IPS DF 6.9 (cell line): ENCODE measurements around the gene TRAF2.

Source experiments
- DNase-seq: peaks from one replicate; pipeline ENCODE4 v3.0.0-alpha.2; 2013; ENCODE audit warnings: low read depth, low spot score
- H3K27ac ChIP-seq: one replicate; pipeline ENCODE4 v1.5.1; 2013; ENCODE audit warnings: low read length, control low read depth
- H3K27me3 ChIP-seq: 2 replicates; pipeline ENCODE4 v1.6.1; 2013; ENCODE audit warnings: mild to moderate bottlenecking, low read length; ENCODE audit not compliant: control insufficient read depth, insufficient read depth
- H3K36me3 ChIP-seq: 2 replicates; pipeline ENCODE4 v1.6.1; 2013; ENCODE audit warnings: low read length; ENCODE audit not compliant: control insufficient read depth, insufficient read depth
- H3K4me1 ChIP-seq: 2 replicates; pipeline ENCODE4 v1.6.1; 2013; ENCODE audit warnings: low read length; ENCODE audit not compliant: control insufficient read depth, insufficient read depth
- H3K4me3 ChIP-seq: 2 replicates; pipeline ENCODE4 v1.5.1; 2013; ENCODE audit warnings: mild to moderate bottlenecking, low read length
- H3K9me3 ChIP-seq: 2 replicates; pipeline ENCODE4 v1.6.1; 2013; ENCODE audit warnings: low read length, inconsistent platforms; ENCODE audit not compliant: control insufficient read depth, insufficient read depth
- WGBS: extraction: QIAGEN DNeasy Blood & Tissue Kit; methylation state at CpG from one replicate; pipeline ENCODE4 v1.1.7; 2013; ENCODE audit warnings: mixed read lengths, missing lambda C conversion rate; ENCODE audit not compliant: insufficient read length, insufficient coverage; 5-methylcytosine and 5-hydroxymethylcytosine counted together

TRAF2 gene

DNA sequence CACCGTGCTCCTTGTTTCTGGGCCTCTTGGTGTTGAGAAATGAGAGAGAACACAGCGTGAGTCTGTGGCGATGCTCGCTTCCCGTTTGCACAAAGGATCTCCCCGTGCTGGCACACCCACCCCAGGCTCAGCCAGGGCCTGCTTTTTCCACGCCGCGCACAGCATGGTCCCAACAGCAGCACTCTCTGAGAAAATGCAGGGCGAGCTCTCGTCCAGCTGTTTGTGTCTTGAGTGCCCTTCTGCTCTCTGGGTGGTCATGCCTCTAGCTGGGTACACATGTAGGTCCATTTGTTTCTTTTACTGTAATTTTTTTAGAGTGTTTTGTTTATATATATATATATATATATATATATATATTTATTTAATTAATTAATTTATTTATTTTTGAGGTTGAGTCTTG is 31.6 kb downstream of the TRAF2 start:
- no peak overlapping the region for H3K27ac ChIP-seq
- no peaks in the 10 kb centered on the region for H3K4me1 ChIP-seq
- no peaks in the 10 kb centered on the region for H3K9me3 ChIP-seq
- DNase-seq, result no peak
- H3K27me3 ChIP-seq, result no peaks in the 10 kb centered on the region
- H3K36me3 ChIP-seq, result peaks cover 43% of the 10 kb centered on the region
- no peak overlapping the region for H3K4me3 ChIP-seq
- WGBS, result no CpG with 5 or more reads among the region's 11 CpGs

DNA sequence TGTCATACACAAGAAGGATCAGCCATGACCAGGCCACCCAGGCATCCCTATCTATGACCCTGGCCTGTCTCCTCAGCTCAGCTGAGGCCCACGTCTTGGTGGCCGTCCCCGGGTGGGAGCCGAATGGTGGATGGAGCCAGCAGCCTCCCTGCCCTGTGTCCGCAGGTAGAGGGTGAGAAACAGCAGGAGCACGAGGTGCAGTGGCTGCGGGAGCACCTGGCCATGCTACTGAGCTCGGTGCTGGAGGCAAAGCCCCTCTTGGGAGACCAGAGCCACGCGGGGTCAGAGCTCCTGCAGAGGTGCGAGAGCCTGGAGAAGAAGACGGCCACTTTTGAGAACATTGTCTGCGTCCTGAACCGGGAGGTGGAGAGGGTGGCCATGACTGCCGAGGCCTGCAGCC is 33.8 kb downstream of the TRAF2 start:
- Histone ChIP-seq H3K4me3 (no peak overlapping the region), H3K27ac (no peak overlapping the region), H3K36me3 (peaks cover 41% of the 10 kb centered on the region), H3K27me3 (no peaks in the 10 kb centered on the region), H3K9me3 (no peaks in the 10 kb centered on the region), H3K4me1 (no peaks in the 10 kb centered on the region)
- no peak for DNase-seq
- WGBS, result no CpG with 5 or more reads among the region's 15 CpGs

DNA sequence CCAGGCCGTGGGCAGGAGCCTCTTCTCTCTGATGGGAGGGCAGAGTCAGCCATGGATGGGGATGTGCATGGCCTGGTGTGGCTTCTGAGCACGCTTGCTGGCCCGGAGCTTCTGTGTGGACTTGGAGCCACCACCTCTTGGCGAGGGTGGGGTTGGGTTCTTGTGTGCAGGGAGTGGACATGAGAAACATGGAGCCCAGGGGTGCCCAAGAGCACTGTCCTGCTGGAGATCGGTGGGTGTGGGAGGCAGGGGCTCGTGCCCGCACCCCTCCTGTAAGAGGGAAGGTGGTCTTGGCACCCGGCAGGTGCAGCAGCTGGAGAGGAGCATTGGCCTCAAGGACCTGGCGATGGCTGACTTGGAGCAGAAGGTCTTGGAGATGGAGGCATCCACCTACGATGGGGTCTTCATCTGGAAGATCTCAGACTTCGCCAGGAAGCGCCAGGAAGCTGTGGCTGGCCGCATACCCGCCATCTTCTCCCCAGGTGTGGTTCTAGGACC is 34.5 kb downstream of the TRAF2 start:
- H3K36me3 ChIP-seq, result peaks cover 43% of the 10 kb centered on the region
- no CpG with 5 or more reads among the region's 14 CpGs for WGBS
- DNase-seq, result no peak
- no peaks in the 10 kb centered on the region for H3K4me1 ChIP-seq
- H3K27me3 ChIP-seq, result no peaks in the 10 kb centered on the region
- H3K27ac ChIP-seq, result no peak overlapping the region
- no peaks in the 10 kb centered on the region for H3K9me3 ChIP-seq
- H3K4me3 ChIP-seq, result no peak overlapping the region

DNA sequence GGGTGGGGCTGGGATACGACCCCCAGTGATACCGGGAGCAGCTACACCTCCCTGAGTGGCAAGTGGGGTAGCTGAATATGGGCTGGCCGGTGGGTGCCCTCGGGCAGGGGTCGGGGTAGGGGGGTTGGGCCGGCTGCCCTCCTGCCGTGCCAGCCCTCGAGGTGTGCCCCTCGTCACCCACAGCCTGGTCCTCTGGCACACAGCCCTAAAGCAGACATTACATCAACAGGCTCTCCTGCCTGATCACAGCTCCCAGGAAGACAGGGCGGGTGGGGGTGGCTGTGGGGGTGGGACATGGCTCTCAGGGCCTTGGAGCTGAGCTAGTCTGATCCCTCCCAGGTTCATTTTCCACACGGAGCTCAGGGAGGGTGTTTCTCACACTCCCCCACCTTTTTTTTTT is 35.0 kb downstream of the TRAF2 start:
- H3K4me3 ChIP-seq, result no peak overlapping the region
- H3K4me1 ChIP-seq, result no peaks in the 10 kb centered on the region
- whole genome bisulfite sequencing, result no CpG with 5 or more reads among the region's 11 CpGs
- no peak overlapping the region for H3K27ac ChIP-seq
- no peak for DNase-seq
- H3K36me3 ChIP-seq, result peaks cover 45% of the 10 kb centered on the region
- no peaks in the 10 kb centered on the region for H3K27me3 ChIP-seq
- no peaks in the 10 kb centered on the region for H3K9me3 ChIP-seq

DNA sequence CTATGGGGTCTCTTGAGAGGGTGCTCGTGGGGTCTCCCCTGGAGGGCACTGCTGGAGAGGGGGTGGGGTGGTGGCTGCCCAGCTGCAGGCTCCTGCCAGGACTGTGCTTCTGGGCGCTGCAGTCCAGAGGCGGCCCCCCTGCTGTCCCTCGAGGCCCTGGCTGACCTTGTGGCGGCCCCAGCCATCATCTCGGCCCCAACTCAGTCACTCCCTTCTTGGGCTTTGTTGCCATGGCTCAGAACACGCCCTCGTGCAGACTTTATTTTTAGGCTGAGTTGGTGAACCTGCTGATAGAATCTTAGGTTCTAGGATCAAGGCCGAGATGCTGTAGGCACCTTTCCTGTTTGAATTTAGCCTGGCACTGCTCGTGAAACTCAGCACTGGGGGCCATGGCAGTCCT is 35.4 kb downstream of the TRAF2 start:
- H3K27ac ChIP-seq, result no peak overlapping the region
- H3K4me1 ChIP-seq, result no peaks in the 10 kb centered on the region
- no CpG with 5 or more reads among the region's 10 CpGs for WGBS
- no peaks in the 10 kb centered on the region for H3K9me3 ChIP-seq
- no peak overlapping the region for H3K4me3 ChIP-seq
- peaks cover 42% of the 10 kb centered on the region for H3K36me3 ChIP-seq
- H3K27me3 ChIP-seq, result no peaks in the 10 kb centered on the region
- DNase-seq, result no peak

DNA sequence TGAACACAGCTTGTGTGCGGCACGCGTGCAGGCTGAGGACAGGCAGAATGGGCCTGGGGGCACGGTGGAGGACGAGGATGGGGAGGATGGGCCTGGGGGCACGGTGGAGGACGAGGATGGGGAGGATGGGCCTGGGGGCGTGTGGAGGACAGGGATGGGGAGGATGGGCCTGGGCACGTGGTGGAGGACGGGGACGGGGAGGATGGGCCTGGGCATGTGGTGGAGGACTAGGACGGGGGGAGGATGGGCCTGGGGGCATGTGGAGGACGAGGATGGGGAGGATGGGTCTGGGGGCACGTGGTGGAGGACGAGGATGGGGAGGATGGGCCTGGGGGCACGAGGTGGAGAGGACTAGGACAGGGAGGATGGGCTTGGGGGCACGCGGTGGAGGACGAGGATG is 36.2 kb downstream of the TRAF2 start:
- H3K36me3 ChIP-seq, result peaks cover 37% of the 10 kb centered on the region
- no peaks in the 10 kb centered on the region for H3K27me3 ChIP-seq
- H3K27ac ChIP-seq, result no peak overlapping the region
- no peaks in the 10 kb centered on the region for H3K9me3 ChIP-seq
- WGBS, result no CpG with 5 or more reads among the region's 19 CpGs
- H3K4me1 ChIP-seq, result no peaks in the 10 kb centered on the region
- no peak for DNase-seq
- no peak overlapping the region for H3K4me3 ChIP-seq

DNA sequence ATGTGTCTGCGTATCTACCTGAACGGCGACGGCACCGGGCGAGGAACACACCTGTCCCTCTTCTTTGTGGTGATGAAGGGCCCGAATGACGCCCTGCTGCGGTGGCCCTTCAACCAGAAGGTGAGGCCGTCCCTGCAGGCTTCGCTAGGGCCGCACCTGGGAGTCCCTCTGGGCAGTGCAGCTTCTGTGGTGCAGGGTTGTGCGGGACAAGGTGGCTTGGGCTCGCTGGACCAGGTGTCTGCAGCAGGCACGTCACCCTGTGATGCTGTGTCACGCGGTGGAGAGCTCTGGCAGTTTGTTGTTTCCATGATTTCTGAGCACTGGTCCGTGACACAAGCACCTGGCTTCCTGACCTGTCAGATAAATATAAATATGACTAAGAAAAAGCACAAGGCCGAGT is 37.6 kb downstream of the TRAF2 start:
- Histone ChIP-seq H3K9me3 (no peaks in the 10 kb centered on the region), H3K36me3 (peaks cover 36% of the 10 kb centered on the region), H3K27ac (no peak overlapping the region), H3K4me3 (no peak overlapping the region; the same call in 1 of the 2 replicates), H3K4me1 (no peaks in the 10 kb centered on the region), H3K27me3 (no peaks in the 10 kb centered on the region)
- DNase-seq, result no peak
- no CpG with 5 or more reads among the region's 19 CpGs for WGBS

DNA sequence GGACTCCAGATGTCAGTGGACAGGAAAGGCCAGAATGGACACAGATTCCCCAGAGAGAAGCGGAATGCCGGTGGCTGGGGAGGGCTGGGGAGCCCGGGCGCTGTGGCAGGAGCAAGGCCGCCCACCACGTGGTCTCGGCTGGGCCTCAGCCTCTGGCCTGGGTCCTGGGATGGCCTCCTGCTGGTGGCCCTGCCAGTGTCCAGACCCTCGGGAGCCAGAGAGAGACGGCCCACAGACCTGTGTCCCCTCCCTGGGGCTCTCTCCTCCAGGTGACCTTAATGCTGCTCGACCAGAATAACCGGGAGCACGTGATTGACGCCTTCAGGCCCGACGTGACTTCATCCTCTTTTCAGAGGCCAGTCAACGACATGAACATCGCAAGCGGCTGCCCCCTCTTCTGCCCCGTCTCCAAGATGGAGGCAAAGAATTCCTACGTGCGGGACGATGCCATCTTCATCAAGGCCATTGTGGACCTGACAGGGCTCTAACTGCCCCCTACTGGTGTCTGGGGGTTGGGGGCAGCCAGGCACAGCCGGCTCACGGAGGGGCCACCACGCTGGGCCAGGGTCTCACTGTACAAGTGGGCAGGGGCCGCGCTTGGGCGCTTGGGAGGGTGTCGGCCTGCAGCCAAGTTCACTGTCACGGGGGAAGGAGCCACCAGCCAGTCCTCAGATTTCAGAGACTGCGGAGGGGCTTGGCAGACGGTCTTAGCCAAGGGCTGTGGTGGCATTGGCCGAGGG is 39.3 kb downstream of the TRAF2 start:
- DNase-seq, result no peak
- no peak overlapping the region for H3K27ac ChIP-seq
- H3K4me3 ChIP-seq, result no peak overlapping the region
- no peaks in the 10 kb centered on the region for H3K27me3 ChIP-seq
- H3K36me3 ChIP-seq, result peaks cover 32% of the 10 kb centered on the region
- H3K4me1 ChIP-seq, result no peaks in the 10 kb centered on the region
- no CpG with 5 or more reads among the region's 33 CpGs for WGBS
- no peaks in the 10 kb centered on the region for H3K9me3 ChIP-seq

DNA sequence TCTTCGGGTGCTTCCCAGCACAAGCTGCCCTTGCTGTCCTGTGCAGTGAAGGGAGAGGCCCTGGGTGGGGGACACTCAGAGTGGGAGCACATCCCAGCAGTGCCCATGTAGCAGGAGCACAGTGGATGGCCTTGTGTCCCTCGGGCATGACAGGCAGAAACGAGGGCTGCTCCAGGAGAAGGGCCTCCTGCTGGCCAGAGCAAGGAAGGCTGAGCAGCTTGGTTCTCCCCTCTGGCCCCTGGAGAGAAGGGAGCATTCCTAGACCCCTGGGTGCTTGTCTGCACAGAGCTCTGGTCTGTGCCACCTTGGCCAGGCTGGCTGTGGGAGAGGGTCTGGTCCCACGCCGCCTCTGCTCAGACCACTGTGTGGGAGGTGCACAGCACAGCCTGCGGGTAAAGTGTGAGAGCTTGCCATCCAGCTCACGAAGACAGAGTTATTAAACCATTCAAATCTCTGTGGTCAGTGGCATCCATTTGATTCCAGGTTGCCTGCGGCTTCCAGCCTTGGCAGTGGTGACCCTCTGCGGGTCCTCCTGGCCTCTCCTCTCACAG is 39.9 kb downstream of the TRAF2 start:
- Histone ChIP-seq H3K4me1 (no peaks in the 10 kb centered on the region), H3K36me3 (peaks cover 27% of the 10 kb centered on the region), H3K9me3 (no peaks in the 10 kb centered on the region), H3K27me3 (no peaks in the 10 kb centered on the region), H3K4me3 (no peak overlapping the region), H3K27ac (no peak overlapping the region)
- WGBS, result no CpG with 5 or more reads among the region's 9 CpGs
- no peak for DNase-seq

DNA sequence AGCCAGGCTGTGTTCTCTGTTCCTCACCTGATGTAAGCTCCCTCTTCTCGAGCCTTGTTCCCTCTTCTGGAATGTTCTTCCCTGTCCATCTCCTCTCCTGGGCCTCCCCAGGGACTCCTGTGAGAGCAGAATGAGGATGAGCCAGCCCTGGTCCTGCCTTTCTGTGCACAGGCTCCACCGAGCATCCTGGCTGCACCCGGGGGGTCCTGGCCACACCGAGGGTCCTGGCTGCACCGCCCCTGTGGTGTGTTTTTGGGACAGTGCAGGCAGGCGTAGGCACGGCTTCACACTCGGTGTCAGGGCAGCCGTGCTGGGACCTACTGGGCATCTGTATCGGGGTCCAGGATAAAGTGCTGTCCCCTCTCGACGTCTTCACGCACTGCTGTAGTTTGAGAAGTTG is 40.4 kb downstream of the TRAF2 start:
- no peak for DNase-seq
- no peaks in the 10 kb centered on the region for H3K27me3 ChIP-seq
- no CpG with 5 or more reads among the region's 13 CpGs for whole genome bisulfite sequencing
- no peaks in the 10 kb centered on the region for H3K9me3 ChIP-seq
- H3K4me1 ChIP-seq, result no peaks in the 10 kb centered on the region
- no peak overlapping the region for H3K27ac ChIP-seq
- H3K36me3 ChIP-seq, result peaks cover 27% of the 10 kb centered on the region
- H3K4me3 ChIP-seq, result no peak overlapping the region
